HEK293 (cell line): ENCODE results near the gene LDLRAD4.

ENCODE experiments used
- CTCF ChIP-seq: fragments of 450-650 bp; formaldehyde crosslinking; IDR thresholded peaks from 2 replicates; pipeline ENCODE4 v1.5.1; 2016; ENCODE audit warnings: missing biosample characterization, missing genetic modification characterization
- GLI4 ChIP-seq: fragments of 450-650 bp; formaldehyde crosslinking; IDR thresholded peaks from 2 replicates; pipeline ENCODE4 v1.5.1; 2016; ENCODE audit warnings: missing biosample characterization, missing genetic modification characterization
- YY1 ChIP-seq: fragments of 450-650 bp; formaldehyde crosslinking; IDR thresholded peaks from 2 replicates; pipeline ENCODE4 v1.5.1; 2018; ENCODE audit warnings: missing biosample characterization, missing genetic modification characterization
- ZBTB8A ChIP-seq: fragments of 450-650 bp; formaldehyde crosslinking; IDR thresholded peaks from 2 replicates; pipeline ENCODE4 v1.5.1; 2016; ENCODE audit warnings: missing biosample characterization, missing genetic modification characterization
- ZNF302 ChIP-seq: fragments of 450-650 bp; formaldehyde crosslinking; IDR thresholded peaks from 2 replicates; pipeline ENCODE4 v1.5.1; 2016; ENCODE audit warnings: missing biosample characterization, missing genetic modification characterization, low read depth
- ZNF548 ChIP-seq: fragments of 450-650 bp; formaldehyde crosslinking; IDR thresholded peaks from 2 replicates; pipeline ENCODE4 v1.5.1; 2016; ENCODE audit warnings: missing biosample characterization, missing genetic modification characterization
- ZNF580 ChIP-seq: fragments of 450-650 bp; formaldehyde crosslinking; IDR thresholded peaks from 2 replicates; pipeline ENCODE4 v1.5.1; 2016; ENCODE audit warnings: missing biosample characterization, missing genetic modification characterization
- ZNF623 ChIP-seq: fragments of 450-650 bp; formaldehyde crosslinking; IDR thresholded peaks from 2 replicates; pipeline ENCODE4 v1.5.1; 2016; ENCODE audit warnings: missing biosample characterization, missing genetic modification characterization
- ZNF639 ChIP-seq: fragments of 450-650 bp; formaldehyde crosslinking; IDR thresholded peaks from 2 replicates; pipeline ENCODE4 v1.5.1; 2016; ENCODE audit warnings: missing biosample characterization, missing genetic modification characterization
- ZNF776 ChIP-seq: fragments of 450-650 bp; formaldehyde crosslinking; IDR thresholded peaks from 2 replicates; pipeline ENCODE4 v1.5.0; 2017; ENCODE audit warnings: missing biosample characterization, missing genetic modification characterization, borderline replicate concordance
- TF ChIP-seq, protein P1 (sequence below): fragments of 450-650 bp; formaldehyde crosslinking; IDR thresholded peaks from 2 replicates; pipeline ENCODE4 v1.5.1; 2016; ENCODE audit warnings: missing biosample characterization, missing genetic modification characterization, low read depth
- TF ChIP-seq, protein P2 (sequence below): sonication (generic); formaldehyde crosslinking; IDR thresholded peaks from 2 replicates; pipeline ENCODE4 v1.8.1; 2022; ENCODE audit warnings: mild to moderate bottlenecking, moderate library complexity, missing genetic modification reagents
- TF ChIP-seq, protein P3 (sequence below): fragments of 450-650 bp; formaldehyde crosslinking; IDR thresholded peaks from 2 replicates; pipeline ENCODE4 v1.5.1; 2017; ENCODE audit warnings: missing biosample characterization, missing genetic modification characterization
- TF ChIP-seq, protein P4 (sequence below): fragments of 450-650 bp; formaldehyde crosslinking; IDR thresholded peaks from 2 replicates; pipeline ENCODE4 v1.5.1; 2016; ENCODE audit warnings: missing biosample characterization, missing genetic modification characterization

- no peak for TF ChIP-seq CTCF (tag by site-specific recombination)
- TF ChIP-seq, protein P1, sequence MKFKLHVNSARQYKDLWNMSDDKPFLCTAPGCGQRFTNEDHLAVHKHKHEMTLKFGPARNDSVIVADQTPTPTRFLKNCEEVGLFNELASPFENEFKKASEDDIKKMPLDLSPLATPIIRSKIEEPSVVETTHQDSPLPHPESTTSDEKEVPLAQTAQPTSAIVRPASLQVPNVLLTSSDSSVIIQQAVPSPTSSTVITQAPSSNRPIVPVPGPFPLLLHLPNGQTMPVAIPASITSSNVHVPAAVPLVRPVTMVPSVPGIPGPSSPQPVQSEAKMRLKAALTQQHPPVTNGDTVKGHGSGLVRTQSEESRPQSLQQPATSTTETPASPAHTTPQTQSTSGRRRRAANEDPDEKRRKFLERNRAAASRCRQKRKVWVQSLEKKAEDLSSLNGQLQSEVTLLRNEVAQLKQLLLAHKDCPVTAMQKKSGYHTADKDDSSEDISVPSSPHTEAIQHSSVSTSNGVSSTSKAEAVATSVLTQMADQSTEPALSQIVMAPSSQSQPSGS, result no peak
- TF ChIP-seq YY1 (tag by site-specific recombination), result no peak
- no peak for TF ChIP-seq ZNF639 (tag by site-specific recombination)
- TF ChIP-seq, protein P2, sequence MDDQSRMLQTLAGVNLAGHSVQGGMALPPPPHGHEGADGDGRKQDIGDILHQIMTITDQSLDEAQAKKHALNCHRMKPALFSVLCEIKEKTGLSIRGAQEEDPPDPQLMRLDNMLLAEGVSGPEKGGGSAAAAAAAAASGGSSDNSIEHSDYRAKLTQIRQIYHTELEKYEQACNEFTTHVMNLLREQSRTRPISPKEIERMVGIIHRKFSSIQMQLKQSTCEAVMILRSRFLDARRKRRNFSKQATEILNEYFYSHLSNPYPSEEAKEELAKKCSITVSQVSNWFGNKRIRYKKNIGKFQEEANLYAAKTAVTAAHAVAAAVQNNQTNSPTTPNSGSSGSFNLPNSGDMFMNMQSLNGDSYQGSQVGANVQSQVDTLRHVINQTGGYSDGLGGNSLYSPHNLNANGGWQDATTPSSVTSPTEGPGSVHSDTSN (CRISPR knock-in tag), result no peak
- TF ChIP-seq ZNF776 (tag by site-specific recombination), result no peak
- TF ChIP-seq ZNF548 (tag by site-specific recombination), result no peak
- TF ChIP-seq ZNF302 (tag by site-specific recombination), result no peak
- TF ChIP-seq ZNF623 (tag by site-specific recombination), result no peak
- no peak for TF ChIP-seq ZNF580 (tag by site-specific recombination)
- TF ChIP-seq, protein P3, sequence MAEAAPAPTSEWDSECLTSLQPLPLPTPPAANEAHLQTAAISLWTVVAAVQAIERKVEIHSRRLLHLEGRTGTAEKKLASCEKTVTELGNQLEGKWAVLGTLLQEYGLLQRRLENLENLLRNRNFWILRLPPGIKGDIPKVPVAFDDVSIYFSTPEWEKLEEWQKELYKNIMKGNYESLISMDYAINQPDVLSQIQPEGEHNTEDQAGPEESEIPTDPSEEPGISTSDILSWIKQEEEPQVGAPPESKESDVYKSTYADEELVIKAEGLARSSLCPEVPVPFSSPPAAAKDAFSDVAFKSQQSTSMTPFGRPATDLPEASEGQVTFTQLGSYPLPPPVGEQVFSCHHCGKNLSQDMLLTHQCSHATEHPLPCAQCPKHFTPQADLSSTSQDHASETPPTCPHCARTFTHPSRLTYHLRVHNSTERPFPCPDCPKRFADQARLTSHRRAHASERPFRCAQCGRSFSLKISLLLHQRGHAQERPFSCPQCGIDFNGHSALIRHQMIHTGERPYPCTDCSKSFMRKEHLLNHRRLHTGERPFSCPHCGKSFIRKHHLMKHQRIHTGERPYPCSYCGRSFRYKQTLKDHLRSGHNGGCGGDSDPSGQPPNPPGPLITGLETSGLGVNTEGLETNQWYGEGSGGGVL (tag by site-specific recombination), result no peak; the same call in 1 of the 2 replicates
- no peak for TF ChIP-seq GLI4 (tag by site-specific recombination)
- TF ChIP-seq, protein P4, sequence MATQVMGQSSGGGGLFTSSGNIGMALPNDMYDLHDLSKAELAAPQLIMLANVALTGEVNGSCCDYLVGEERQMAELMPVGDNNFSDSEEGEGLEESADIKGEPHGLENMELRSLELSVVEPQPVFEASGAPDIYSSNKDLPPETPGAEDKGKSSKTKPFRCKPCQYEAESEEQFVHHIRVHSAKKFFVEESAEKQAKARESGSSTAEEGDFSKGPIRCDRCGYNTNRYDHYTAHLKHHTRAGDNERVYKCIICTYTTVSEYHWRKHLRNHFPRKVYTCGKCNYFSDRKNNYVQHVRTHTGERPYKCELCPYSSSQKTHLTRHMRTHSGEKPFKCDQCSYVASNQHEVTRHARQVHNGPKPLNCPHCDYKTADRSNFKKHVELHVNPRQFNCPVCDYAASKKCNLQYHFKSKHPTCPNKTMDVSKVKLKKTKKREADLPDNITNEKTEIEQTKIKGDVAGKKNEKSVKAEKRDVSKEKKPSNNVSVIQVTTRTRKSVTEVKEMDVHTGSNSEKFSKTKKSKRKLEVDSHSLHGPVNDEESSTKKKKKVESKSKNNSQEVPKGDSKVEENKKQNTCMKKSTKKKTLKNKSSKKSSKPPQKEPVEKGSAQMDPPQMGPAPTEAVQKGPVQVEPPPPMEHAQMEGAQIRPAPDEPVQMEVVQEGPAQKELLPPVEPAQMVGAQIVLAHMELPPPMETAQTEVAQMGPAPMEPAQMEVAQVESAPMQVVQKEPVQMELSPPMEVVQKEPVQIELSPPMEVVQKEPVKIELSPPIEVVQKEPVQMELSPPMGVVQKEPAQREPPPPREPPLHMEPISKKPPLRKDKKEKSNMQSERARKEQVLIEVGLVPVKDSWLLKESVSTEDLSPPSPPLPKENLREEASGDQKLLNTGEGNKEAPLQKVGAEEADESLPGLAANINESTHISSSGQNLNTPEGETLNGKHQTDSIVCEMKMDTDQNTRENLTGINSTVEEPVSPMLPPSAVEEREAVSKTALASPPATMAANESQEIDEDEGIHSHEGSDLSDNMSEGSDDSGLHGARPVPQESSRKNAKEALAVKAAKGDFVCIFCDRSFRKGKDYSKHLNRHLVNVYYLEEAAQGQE (tag by site-specific recombination), result no peak
- peak; percentile 57; the same call in 1 of the 2 replicates for TF ChIP-seq ZBTB8A (tag by site-specific recombination)
These were observed at the start of gene LDLRAD4 for GRCh38 chr18:13218368-13218991.
